Right forelimb (tissue), 1 donor: ENCODE results near the gene NEB.
"Not testable (repeated sequence)": the region's sequence is repeated elsewhere in the genome, so short reads cannot be mapped to it uniquely, and the experiment has no call there.

Experiments used
- DNase-seq: peaks from one replicate; pipeline ENCODE4 v3.0.0-alpha.2; 2018

NEB gene

GRCh38 chr2:151649966-151650365 is 84.3 kb downstream of the NEB start:
- DNase-seq = no peak

- no peak for DNase-seq
Measured at GRCh38 chr2:151649400-151649799, 84.9 kb downstream of the NEB start.

- not testable (repeated sequence) for DNase-seq
Measured at GRCh38 chr2:151646512-151646911, 87.8 kb downstream of the NEB start.

DNA sequence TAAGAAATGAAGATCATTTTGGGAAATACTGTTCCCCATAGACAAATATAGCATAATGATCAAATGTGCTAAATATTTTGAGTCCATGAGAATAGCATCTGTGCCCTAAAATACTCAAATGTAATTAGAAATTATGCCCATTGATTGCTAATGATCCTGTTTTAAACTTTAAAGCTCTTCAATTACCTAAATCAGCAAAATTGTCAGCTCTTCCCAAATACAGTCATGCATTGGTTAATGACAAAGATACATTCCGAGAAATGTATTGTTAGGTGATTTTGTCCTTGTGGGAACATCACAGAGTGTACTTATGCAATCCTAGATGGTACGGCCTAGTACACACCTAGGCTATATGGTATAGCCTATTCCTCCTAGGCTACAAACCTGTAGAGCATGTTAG is 89.7 kb downstream of the NEB start:
- DNase-seq = no peak

DNA sequence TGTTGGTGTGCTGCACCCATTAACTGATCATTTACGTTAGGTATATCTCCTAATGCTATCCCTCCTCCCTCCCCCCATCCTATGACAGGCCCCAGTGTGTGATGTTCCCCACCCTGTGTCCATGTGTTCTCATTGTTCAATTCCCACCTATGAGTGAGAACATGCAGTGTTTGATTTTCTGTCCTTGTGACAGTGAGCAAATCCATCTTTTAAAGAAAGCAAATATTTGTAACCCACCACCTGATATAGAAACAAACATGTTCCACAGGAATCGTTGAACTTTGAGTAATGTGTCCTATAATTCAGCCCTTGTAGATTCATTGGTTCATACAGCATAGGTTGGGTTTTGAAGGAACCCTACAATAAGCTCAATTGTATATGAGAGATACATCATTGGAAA is 92.4 kb downstream of the NEB start:
- DNase-seq = not testable (repeated sequence)

DNA sequence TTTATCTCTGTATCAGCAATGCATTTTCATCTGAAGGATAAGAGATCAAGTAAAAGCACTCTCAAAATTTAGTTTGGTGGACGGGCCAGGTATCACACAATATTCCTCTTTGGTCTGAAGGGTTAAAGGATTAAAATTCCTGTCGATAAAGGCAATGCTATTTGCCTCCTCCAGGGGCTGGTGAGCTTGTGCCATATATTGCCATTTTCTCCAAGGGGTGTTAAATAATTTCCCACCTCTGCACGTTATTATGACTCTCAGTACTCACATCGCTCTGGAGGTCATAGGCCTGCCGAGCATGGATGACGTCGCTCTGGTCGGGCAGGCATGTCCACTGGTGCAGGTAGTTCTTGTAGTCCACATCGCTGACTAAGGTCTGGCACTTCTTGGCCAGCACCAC is 94.2 kb downstream of the NEB start:
- DNase-seq = no peak

GRCh38 chr2:151638990-151639389 is 95.3 kb downstream of the NEB start:
- DNase-seq = no peak

DNA sequence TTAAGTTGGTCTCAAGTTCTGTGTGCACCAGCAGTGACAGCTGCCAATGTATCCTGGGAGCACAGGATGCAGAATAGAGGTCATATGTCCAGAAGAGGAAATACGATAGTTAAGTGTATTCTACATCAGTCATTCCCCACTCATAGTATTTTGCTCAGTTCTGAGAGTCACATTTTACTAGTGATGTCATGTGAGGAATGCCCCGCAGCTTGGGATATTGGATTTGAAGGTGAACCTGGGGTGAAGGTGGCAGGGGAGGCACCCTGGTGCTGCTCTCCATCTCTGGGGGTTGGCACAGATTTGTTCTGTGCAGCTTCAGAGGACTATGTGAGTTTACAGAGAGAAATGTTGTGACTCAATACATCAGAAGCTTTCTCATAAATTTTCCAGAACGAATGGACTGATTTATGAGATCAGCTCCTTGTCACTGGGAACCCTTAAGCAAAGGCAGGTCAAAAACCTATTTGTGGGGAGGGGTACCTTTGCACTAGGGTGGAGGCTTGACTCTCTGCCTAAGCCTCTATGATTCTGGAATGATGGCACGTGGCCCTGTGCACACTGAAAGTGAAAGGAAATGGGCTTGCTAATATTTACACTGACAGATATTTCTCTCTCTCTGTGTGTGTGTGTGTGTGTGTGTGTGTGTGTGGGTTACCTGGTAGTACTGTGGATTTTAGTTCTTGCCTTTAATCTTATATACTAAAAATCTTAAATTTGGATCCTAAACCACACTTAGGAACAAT is 95.9 kb downstream of the NEB start:
- no peak for DNase-seq

GRCh38 chr2:151637271-151637781 is 97.0 kb downstream of the NEB start:
- no peak for DNase-seq

DNA sequence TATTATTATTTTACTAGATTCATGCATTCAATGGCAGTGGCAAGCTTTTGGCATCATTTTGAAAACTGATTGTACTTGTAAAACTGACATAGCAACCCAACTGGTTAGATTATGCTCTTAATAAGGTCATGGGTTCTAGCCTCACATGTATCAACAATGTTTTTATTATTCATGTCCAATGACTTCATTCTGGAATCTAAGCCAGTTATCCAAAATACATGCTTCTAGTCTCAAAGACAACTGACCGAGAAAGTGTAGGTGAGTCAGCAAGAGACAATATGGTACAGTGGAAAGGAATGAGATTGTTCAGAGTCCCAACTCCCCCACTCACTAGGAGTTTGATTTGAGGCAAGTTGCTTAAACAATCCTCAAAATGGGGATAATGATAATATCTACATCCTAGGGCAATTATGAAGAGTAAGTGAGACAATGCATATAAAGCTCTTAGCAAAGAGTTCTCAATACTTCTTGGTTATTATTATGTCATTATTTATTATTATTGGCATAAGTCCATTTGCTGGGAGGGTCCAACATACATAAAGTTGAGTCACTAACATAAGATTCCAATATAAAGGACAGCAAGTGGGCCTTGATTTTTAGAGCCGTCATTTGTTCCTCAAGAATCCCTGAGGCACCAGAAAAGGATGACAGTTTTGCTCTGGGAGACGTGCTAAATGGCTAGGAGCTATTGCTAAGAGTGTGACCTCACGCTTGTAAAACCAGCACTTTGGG is 99.4 kb downstream of the NEB start:
- DNase-seq = no peak

DNA sequence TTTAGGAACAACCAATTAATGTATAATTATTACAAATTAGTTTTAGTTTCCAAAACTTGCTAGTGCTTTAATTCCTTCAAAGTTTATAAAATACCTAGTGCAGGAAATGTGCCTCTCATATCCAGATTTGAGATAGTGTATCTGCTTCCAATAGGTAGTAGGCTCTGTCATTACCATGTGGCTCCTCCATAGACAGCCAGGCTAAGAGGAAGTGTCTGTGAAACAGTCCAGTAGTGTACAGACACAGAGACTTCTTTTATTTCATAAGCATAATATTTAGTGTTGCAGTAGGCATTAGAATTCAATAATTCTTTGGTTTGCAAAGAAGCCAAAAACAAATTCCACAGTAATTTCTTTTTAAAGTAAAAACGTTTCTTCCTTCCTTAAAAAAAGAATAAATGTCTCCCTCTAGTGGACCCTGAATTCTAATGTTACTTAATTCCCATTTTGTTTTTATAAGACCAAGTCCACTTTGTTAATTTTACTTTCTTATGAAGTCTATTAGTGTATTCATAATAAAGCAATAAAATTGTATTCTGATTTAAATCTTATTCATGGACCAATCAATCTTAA is 101.2 kb downstream of the NEB start:
- DNase-seq = no peak

- DNase-seq = no peak
Measured at GRCh38 chr2:151630372-151630771, 103.9 kb downstream of the NEB start.

GRCh38 chr2:151627353-151627752 is 106.9 kb downstream of the NEB start:
- no peak for DNase-seq

DNA sequence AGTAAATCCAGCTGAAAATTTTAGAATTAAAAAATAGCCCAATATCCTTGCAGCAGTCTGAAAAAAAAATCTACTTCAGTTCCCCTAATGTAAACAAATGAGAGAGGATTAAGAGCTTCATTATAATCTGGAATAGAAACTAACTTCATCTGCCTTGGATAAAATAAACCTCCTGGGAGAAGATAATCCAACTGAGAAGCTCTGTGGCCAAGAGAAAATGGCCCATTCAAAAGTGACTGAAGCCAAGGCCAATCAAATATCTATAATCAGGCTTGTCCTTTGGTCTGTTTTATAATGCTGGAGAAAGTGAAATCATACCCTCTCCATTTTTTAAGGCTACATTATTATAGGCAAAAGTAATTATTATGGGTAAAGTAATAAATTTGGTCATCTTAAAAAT is 110.0 kb downstream of the NEB start:
- DNase-seq = no peak

GRCh38 chr2:151623631-151624030 is 110.6 kb downstream of the NEB start:
- DNase-seq = no peak

DNA sequence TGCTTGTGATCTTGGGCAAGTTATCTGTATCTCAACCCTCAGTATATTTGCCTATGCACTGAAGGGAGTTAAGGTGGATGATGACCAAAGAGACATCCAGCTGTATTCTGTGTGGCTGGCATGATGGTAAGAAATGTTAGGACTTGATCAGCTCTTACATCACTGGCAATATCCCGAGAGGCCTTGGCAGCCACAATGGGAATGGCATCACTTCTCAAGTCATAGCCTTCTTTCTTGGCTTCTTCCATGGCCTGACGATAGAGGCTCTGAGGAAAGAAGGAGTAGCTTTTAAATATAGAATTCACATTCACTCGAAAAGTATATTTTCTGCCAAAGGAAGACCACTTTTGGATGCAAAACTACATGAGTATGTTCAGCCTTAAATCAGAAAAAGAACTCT is 113.5 kb downstream of the NEB start:
- no peak for DNase-seq

- no peak for DNase-seq
Measured at GRCh38 chr2:151619337-151619989, 114.8 kb downstream of the NEB start.

- no peak for DNase-seq
Measured at GRCh38 chr2:151616760-151617339, 117.4 kb downstream of the NEB start.

- DNase-seq = no peak
Measured at GRCh38 chr2:151614606-151615306, 119.5 kb downstream of the NEB start.

DNA sequence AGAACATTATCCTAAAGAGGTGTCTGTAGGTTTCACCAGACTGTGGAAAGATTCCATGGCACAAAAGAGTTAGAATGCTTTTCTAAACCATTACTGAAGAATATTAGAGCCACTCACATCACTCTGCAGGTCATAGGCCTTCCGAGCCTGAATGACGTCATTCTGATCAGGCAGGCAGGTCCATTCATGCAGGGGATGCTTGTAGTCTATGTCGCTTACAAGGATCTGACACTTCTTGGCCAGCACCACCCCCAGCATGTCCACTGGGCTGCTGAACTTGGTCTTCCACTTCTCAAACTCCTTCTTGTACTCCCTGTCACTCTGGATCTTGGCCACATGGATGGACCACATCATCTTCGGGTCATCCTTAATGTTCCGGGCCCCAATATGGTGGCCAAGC is 120.1 kb downstream of the NEB start:
- no peak for DNase-seq

DNA sequence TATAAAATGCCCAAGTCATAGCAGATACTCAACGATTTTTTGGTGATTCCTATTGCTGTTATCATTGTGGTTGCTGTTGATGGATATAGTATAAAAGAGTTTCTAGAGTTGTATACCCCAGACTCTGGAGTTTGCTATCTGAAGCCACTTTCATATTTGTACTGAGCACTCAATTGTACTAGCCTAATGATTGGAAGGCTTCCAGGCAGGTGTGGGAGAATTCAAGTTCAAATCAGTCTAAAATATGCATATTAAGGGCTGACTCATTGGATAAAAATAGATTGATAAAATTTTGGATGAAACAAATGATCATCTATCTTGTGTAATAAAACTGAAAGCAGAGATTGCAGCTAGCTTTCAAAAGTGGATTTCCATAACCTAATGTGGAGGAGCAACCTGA is 122.9 kb downstream of the NEB start:
- DNase-seq = no peak

DNA sequence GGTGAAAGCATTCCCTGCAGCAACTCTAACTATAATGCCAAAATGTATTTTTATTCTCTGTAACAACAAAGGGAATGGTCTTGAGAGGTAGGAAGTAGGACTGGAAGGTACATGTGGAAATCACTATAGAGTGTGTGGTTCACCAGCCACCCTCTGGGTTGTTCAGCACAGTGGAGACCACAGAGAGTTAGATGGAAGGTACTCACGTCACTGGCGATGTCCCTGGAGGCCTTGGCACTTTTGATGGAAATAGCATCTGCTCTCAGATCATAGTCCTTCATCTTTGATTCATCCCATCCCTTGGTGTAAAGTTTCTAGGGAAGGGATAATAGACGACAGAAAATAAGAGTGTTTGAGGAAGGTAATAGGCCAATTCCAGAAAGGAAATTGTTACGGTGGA is 124.0 kb downstream of the NEB start:
- DNase-seq = no peak
